AG04450 (cell line): ENCODE measurements around the gene TMEM62. TPM values are rescaled to one million over a fixed set of nuclear protein-coding genes. Genes with fewer than 3 reads are reported as not detected.

Experiments used
- CTCF ChIA-PET: fragments of 300-600, 350-600 bp; formaldehyde crosslinking; extraction: SDS; loops from one replicate; lab custom pipeline; 2022; ENCODE audit warnings: antibody characterized with exemption, inconsistent platforms; lab: Charles Lee
- POLR2A ChIA-PET: fragments of 350-600 bp; formaldehyde crosslinking; extraction: SDS; loops from one replicate; lab custom pipeline; 2021; ENCODE audit warnings: antibody characterized with exemption, inconsistent platforms; lab: Yijun Ruan, JAX
- DNase-seq: peaks from one replicate; pipeline ENCODE4 v3.0.0-alpha.2; 2011; ENCODE audit warnings: low read depth, low spot score
- H3K27ac ChIP-seq: one replicate; pipeline ENCODE4 v1.5.1; 2012; ENCODE audit warnings: low read depth, low read length, control low read depth
- H3K27me3 ChIP-seq: one replicate; pipeline ENCODE4 v1.6.0; 2012; ENCODE audit warnings: low read length; ENCODE audit not compliant: control insufficient read depth, insufficient read depth
- H3K4me3 ChIP-seq: 2 replicates; pipeline ENCODE4 v1.5.1; 2011; ENCODE audit warnings: mild to moderate bottlenecking, low read depth, low read length, control low read depth
- H3K9me3 ChIP-seq: 2 replicates; pipeline ENCODE4 v1.5.1; 2012; ENCODE audit warnings: low read length; ENCODE audit not compliant: control insufficient read depth, insufficient read depth
- CTCF ChIP-seq: IDR thresholded peaks from 2 replicates; pipeline ENCODE4 v1.5.1; 2011; ENCODE audit warnings: low read depth, low read length, control low read depth, inconsistent platforms
- polyA plus RNA-seq: library from polyadenylated mRNA; depleted of rRNA; stranded (reverse); fragments of >200 nt; gene quantifications from 2 replicates; pipeline ENCODE4 v1.2.3, GENCODE V29; 2011

TMEM62 gene
- polyA plus RNA-seq, 1 experiment = 4.3 TPM

- no peak overlapping the region for H3K4me3 ChIP-seq
- POLR2A ChIA-PET = interaction anchor here (0.7 kb wide), 1 partner anchor 11 kb away, joined by 3 read pairs; no protein-coding TSS in a partner anchor
- TF ChIP-seq CTCF = no peak
- DNase-seq = no peak
- H3K27me3 ChIP-seq = peaks cover 32% of the 10 kb centered on the region
- no peak overlapping the region for H3K27ac ChIP-seq
- H3K9me3 ChIP-seq = no peaks in the 10 kb centered on the region
- CTCF ChIA-PET = interaction anchor here (0.9 to 1.3 kb wide), 2 partner anchors 10 to 11 kb away, joined by 3 read pairs; no protein-coding TSS in a partner anchor
These were observed 81.4 kb downstream of the TMEM62 start for GRCh38 chr15:43214592-43215295.

- Histone ChIP-seq H3K4me3 (no peak overlapping the region), H3K27me3 (peaks cover 25% of the 10 kb centered on the region), H3K9me3 (no peaks in the 10 kb centered on the region), H3K27ac (no peak overlapping the region)
- TF ChIP-seq CTCF = no peak
- DNase-seq = no peak
- ChIA-PET CTCF (interaction anchor here (1.5 to 2.3 kb wide), 2 partner anchors 10 to 70 kb away, joined by 6 to 13 read pairs; no protein-coding TSS in a partner anchor), POLR2A (no interaction called here)
These were observed 82.6 kb downstream of the TMEM62 start for GRCh38 chr15:43215961-43216360.

GRCh38 chr15:43218908-43219706, 85.7 kb downstream of the TMEM62 start:
- H3K27me3 ChIP-seq = peaks cover 17% of the 10 kb centered on the region
- ChIA-PET CTCF (interaction anchor here (2.0 kb wide), 1 partner anchor 14 kb away, joined by 5 read pairs; no protein-coding TSS in a partner anchor), POLR2A (no interaction called here)
- peak; percentile 37 for TF ChIP-seq CTCF
- no peak overlapping the region for H3K27ac ChIP-seq
- no peaks in the 10 kb centered on the region for H3K9me3 ChIP-seq
- H3K4me3 ChIP-seq = no peak overlapping the region
- no peak for DNase-seq

- CTCF ChIA-PET = interaction anchor here (0.7 kb wide), 2 partner anchors 9 to 66 kb away, joined by 5 to 6 read pairs; no protein-coding TSS in a partner anchor
- Histone ChIP-seq H3K27me3 (peaks cover 15% of the 10 kb centered on the region), H3K9me3 (no peaks in the 10 kb centered on the region), H3K4me3 (no peak overlapping the region), H3K27ac (no peak overlapping the region)
- no peak for DNase-seq
- POLR2A ChIA-PET = no interaction called here
- no peak for TF ChIP-seq CTCF
These were observed 86.8 kb downstream of the TMEM62 start for GRCh38 chr15:43219929-43220928.
